HL-60 (cell line): ENCODE results near the gene CDH23.

Experiments
- POLR2AphosphoS5 ChIP-seq: IDR thresholded peaks from 2 replicates; pipeline ENCODE4 v1.6.1; 2012; ENCODE audit warnings: low read depth
- TF ChIP-seq, protein P1 (sequence below): IDR thresholded peaks from one replicate; pipeline ENCODE4 v1.5.1; 2011; ENCODE audit warnings: low read length, control low read depth, inconsistent platforms; ENCODE audit not compliant: insufficient read depth

DNA sequence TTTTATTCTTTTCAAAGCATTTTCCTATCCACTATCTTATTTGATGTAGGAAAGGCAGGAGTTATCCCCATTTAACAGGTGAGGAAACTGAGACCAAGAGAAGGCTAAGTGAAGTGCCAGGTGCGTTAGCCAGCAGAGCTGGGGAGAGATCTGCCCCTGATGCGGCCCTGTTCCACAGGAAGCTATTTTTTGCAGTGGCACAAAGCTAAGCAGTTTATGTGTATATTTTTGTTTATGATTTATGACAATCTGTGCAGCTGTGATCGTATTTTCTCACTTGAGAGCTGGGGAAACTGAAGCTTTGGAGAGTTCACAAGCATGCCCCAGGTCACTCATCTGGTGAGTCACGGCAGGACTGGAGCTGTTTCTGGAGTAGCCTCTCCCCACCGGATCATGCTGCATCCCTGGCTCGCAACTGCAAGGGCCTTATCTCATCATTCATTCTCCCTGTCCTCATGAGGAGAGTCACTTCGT lies 38.9 kb upstream of the CDH23 start:
- TF ChIP-seq, protein P1, sequence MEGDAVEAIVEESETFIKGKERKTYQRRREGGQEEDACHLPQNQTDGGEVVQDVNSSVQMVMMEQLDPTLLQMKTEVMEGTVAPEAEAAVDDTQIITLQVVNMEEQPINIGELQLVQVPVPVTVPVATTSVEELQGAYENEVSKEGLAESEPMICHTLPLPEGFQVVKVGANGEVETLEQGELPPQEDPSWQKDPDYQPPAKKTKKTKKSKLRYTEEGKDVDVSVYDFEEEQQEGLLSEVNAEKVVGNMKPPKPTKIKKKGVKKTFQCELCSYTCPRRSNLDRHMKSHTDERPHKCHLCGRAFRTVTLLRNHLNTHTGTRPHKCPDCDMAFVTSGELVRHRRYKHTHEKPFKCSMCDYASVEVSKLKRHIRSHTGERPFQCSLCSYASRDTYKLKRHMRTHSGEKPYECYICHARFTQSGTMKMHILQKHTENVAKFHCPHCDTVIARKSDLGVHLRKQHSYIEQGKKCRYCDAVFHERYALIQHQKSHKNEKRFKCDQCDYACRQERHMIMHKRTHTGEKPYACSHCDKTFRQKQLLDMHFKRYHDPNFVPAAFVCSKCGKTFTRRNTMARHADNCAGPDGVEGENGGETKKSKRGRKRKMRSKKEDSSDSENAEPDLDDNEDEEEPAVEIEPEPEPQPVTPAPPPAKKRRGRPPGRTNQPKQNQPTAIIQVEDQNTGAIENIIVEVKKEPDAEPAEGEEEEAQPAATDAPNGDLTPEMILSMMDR = no peak
- no peak for TF ChIP-seq POLR2AphosphoS5
